Measurements from ENCODE around the gene MTIF2. TPM values are rescaled to one million over a fixed set of nuclear protein-coding genes. Genes with fewer than 3 reads are reported as not detected.
A peak's percentile ranks its signal among the peaks of the same experiment; 100 is the strongest.
"Not testable (repeated sequence)": the region's sequence is repeated elsewhere in the genome, so short reads cannot be mapped to it uniquely, and the experiment has no call there.

Gene MTIF2
- total RNA-seq, 2 experiments from 2014 or later = 43.9 to 44.2 TPM

DNA sequence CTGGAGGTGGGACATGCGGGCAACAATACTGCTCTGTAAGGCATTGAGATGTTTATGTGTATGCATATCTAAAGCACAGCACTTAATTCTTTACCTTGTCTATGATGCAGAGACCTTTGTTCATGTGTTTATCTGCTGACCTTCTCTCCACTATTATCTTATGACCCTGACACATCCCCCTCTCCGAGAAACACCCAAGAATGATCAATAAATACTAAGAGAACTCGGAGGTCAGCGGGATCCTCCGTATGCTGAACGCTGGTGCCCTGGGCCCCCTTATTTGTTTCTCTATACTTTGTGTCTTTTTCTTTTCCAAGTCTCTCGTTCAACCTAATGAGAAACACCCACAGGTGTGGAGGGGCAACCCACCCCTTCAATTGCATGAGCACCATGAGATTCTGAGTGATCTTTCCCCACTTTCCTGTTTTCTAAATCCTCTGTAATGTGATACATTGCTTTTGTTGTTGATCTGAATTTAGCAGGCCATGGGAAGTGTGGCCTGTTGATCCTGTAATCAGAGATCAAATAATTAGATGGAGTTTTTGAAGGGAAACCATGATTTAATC, 10.9 kb upstream of the MTIF2 start:
- H3K36me3 Mint-ChIP-seq (ENCODE audit: low read depth); CTCF ChIA-PET; H3K4me3 Mint-ChIP-seq; H3K9me3 Mint-ChIP-seq; H3K27me3 Mint-ChIP-seq (ENCODE audit: low read depth); H3K27ac Mint-ChIP-seq; DNase-seq: not testable (repeated sequence)
- H3K4me1 Mint-ChIP-seq (ENCODE audit: low read depth) = peaks cover 22% of the 10 kb centered on the region
- intact Hi-C loops (cut with micrococcal nuclease) = loop anchor here (5.0 kb wide), 1 partner anchor 228 kb away; the partner anchor contains the start of gene RTN4

DNA sequence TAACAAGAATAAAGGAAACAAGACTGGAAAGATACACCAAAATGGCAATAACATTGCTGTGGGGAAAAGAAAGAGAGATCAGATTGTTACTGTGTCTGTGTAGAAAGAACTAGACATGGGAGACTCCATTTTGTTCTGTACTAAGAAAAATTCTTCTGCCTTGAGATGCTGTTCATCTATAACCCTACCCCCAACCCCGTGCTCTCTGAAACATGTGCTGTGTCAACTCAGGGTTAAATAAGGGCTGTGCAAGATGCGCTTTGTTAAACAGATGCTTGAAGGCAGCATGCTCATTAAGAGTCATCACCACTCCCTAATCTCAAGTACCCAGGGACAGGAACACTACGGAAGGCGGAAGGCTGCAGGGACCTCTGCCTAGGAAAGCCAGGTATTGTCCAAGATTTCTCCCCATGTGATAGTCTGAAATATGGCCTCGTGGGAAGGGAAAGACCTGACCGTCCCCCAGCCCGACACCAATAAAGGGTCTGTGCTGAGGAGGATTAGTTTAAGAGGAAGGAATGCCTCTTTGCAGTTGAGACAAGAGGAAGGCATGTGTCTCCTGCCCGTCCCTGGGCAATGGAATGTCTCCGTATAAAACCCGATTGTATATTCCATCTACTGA, 10.3 kb upstream of the MTIF2 start:
- H3K36me3 Mint-ChIP-seq (ENCODE audit: low read depth) = not testable (repeated sequence)

DNA sequence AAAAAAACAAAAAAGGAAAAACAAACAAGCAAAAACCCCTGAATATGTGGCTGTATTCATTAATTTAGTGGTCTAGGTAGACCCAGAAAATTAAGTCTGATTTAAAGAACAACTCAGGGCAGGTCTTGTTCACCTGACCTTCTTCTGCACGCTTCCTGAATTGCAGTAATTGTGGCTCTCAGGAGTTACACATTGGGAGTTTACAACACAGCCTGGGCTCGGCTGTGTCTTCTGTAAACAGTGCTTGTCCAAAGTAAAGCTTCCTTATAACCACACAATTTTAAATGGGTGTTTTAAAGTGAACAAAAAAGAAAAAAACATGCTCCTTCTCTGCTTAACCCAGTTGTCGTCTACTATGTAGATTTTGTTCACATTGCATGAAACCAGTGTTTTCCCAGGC, 8.3 kb upstream of the MTIF2 start:
- Mint-ChIP-seq H3K4me3 (no peak overlapping the region), H3K4me1 (ENCODE audit: low read depth) (peaks cover 9% of the 10 kb centered on the region), H3K36me3 (ENCODE audit: low read depth) (no peaks in the 10 kb centered on the region), H3K9me3 (no peaks in the 10 kb centered on the region), H3K27me3 (ENCODE audit: low read depth) (no peaks in the 10 kb centered on the region), H3K27ac (no peak overlapping the region)
- no peak for DNase-seq
- intact Hi-C loops (cut with micrococcal nuclease) = no loop called here
- CTCF ChIA-PET = no interaction called here

More for the DNA sequence above, 10.3 kb upstream of the MTIF2 start:
- H3K9me3 Mint-ChIP-seq; H3K27ac Mint-ChIP-seq; DNase-seq; CTCF ChIA-PET; H3K4me3 Mint-ChIP-seq; H3K27me3 Mint-ChIP-seq (ENCODE audit: low read depth); intact Hi-C loops (cut with micrococcal nuclease): not testable (repeated sequence)
- peaks cover 22% of the 10 kb centered on the region for H3K4me1 Mint-ChIP-seq (ENCODE audit: low read depth)

DNA sequence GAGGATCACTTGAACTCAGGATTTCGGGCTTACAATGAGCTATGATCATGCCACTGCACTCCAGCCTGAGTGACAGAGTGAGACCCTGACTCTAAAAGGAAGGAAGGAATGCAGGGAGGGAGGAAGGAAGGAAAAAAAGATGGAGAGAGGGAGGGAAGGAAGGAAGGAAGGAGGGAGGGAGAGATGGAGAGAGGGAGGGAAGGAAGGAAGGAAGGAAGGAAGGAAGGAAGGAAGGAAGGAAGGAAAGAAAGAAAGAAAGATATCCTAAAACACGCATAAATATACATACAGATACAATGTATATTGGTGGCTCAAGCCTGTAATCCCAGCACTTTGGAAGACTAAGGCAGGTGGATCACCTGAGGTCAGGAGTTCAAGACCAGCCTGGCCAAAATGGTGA, 5.3 kb upstream of the MTIF2 start:
- H3K27me3 Mint-ChIP-seq (ENCODE audit: low read depth); H3K4me1 Mint-ChIP-seq (ENCODE audit: low read depth); H3K9me3 Mint-ChIP-seq; H3K36me3 Mint-ChIP-seq (ENCODE audit: low read depth); H3K4me3 Mint-ChIP-seq; H3K27ac Mint-ChIP-seq; DNase-seq; intact Hi-C loops (cut with micrococcal nuclease): not testable (repeated sequence)
- CTCF ChIA-PET = interaction anchor here (0.6 kb wide), 1 partner anchor 142 kb away, joined by 3 read pairs; no protein-coding TSS in a partner anchor

DNA sequence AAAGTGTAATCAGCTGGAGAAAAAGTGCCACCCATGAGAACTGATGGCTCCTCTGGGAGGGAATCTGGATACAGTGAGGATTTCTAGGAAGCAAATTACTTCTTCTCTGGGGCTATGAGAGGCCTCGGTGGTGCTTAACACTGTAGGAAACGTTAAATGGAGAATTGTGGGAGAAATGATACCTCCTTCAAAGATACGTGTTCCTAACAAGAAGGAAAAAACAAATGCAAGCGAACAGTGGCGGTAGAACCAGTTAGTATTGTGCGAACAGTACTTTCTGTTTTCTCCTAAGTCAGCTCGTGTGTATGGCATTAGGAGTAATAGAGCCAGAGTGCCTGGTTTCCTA, 587 bp upstream of the MTIF2 start:
- intact Hi-C loops (cut with micrococcal nuclease) = loop anchor here (1.0 to 2.0 kb wide), 9 partner anchors 13 to 424 kb away; partner anchors contain the start of genes CFAP36, CLHC1, PNPT1 and PPP4R3B
- H3K9me3 Mint-ChIP-seq = no peaks in the 10 kb centered on the region
- H3K4me3 Mint-ChIP-seq = peak overlapping the region; percentile 89
- CTCF ChIA-PET = interaction anchor here (0.6 to 0.7 kb wide), 2 partner anchors 162 to 258 kb away, joined by 3 to 7 read pairs; no protein-coding TSS in a partner anchor
- peak; percentile 6 for DNase-seq
- peak overlapping the region; percentile 93 for H3K27ac Mint-ChIP-seq
- H3K4me1 Mint-ChIP-seq (ENCODE audit: low read depth) = peaks cover 14% of the 10 kb centered on the region
- H3K36me3 Mint-ChIP-seq (ENCODE audit: low read depth) = peaks cover 6% of the 10 kb centered on the region
- no peaks in the 10 kb centered on the region for H3K27me3 Mint-ChIP-seq (ENCODE audit: low read depth)

DNA sequence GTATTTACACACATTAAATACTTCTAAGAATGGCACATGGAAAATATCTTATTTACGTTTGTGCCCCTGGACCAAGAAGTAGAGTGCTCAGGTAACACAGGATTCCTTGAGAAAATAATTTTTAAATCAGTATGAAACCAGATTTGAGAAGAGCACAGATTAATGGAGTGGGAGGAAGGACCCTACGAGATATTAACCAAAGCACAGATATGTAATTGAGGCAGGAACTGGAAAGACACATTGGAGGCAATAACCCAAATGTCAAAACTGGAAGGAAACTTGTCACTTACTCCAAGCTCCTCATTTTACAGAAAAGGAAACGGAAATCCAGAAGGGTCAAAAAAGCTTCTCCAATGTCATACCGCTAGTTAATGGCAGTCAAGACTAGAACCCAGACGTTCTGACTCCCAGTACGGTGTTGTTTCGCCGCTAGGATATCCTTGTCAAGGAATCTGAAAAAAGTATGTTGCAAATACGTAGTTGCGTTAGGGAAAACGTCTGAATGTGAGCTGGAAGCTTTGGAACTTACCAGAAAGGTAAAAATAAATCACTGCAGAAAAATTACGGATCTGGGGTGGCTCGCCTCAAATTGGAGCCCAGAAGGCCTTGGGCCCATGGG, 634 bp downstream of the MTIF2 start:
- intact Hi-C loops (cut with micrococcal nuclease) = loop anchor here (2.0 kb wide), 1 partner anchor 46 kb away; no protein-coding TSS in a partner anchor
- H3K9me3 Mint-ChIP-seq = no peaks in the 10 kb centered on the region
- peak overlapping the region; percentile 89 for H3K4me3 Mint-ChIP-seq
- H3K36me3 Mint-ChIP-seq (ENCODE audit: low read depth) = peaks cover 12% of the 10 kb centered on the region
- peak overlapping the region; percentile 93 for H3K27ac Mint-ChIP-seq
- CTCF ChIA-PET = interaction anchor here (0.5 to 1.0 kb wide), 2 partner anchors 9 to 163 kb away, joined by 4 to 6 read pairs; no protein-coding TSS in a partner anchor
- no peak for DNase-seq
- H3K4me1 Mint-ChIP-seq (ENCODE audit: low read depth) = peaks cover 14% of the 10 kb centered on the region
- no peaks in the 10 kb centered on the region for H3K27me3 Mint-ChIP-seq (ENCODE audit: low read depth)

DNA sequence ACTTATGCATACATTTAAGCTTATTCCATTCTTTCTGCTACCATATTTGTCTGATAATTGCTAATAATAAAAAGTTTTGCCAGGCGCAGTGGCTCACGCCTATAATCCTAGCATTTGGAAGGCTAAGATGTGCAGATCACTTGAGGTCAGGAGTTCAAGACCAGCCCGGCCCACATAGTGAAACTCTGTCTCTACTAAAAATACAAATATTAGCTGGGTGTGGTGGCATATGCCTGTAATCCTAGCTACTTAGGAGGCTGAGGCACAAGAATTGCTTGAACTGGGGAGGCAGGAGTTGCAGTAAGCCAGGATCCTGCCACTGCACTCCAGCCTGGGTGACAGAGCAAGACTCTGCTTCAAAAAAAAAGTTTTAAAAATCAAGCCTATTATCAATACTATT, 9.4 kb downstream of the MTIF2 start:
- H3K9me3 Mint-ChIP-seq; H3K27ac Mint-ChIP-seq; H3K27me3 Mint-ChIP-seq (ENCODE audit: low read depth); H3K4me1 Mint-ChIP-seq (ENCODE audit: low read depth); intact Hi-C loops (cut with micrococcal nuclease); DNase-seq; H3K4me3 Mint-ChIP-seq: not testable (repeated sequence)
- CTCF ChIA-PET = interaction anchor here (0.6 to 0.7 kb wide), 3 partner anchors 9 to 81 kb away, joined by 3 to 6 read pairs (median 5); no protein-coding TSS in a partner anchor
- peaks cover 16% of the 10 kb centered on the region for H3K36me3 Mint-ChIP-seq (ENCODE audit: low read depth)

DNA sequence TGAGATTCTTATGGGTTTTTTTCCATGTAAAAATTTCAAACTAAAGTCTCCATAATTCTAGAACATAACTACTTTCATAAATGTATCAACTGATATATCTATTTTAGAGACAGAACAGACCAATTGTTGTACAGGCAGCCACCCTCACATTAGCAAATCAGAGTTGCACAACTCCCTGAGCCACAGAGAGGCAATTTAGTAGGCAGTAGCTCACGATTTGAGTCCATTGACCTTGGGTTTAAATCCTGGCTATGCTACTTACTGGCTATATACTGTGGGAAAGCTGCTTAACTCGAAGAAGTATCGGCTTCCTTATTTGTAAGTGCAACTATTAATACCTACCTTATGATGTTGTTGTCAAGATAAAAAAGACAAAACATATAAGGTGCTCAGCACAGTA, 16.2 kb downstream of the MTIF2 start:
- intact Hi-C loops (cut with micrococcal nuclease) = no loop called here
- Mint-ChIP-seq H3K27me3 (ENCODE audit: low read depth) (no peaks in the 10 kb centered on the region), H3K4me3 (no peak overlapping the region), H3K27ac (no peak overlapping the region), H3K9me3 (no peaks in the 10 kb centered on the region), H3K36me3 (ENCODE audit: low read depth) (peaks cover 19% of the 10 kb centered on the region), H3K4me1 (ENCODE audit: low read depth) (peaks cover 1% of the 10 kb centered on the region)
- CTCF ChIA-PET = no interaction called here
- DNase-seq = no peak

DNA sequence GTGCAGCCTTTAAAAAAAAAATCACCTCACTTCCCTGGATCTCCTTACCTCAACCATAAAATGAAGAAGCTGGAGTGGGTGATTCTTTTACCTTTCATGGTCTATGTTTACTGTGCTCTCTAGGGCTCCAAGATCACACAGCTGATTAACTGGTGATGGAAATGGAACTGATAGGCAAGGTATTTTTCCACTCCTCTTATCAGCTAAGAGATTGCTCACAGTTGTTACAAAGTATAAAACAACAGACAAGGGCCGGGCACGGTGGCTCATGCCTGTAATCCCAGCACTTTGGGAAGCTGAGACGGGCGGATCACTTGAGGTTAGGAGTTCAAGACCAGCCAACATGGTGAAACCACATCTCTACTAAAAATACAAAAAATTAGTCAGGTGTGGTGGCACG, 22.0 kb downstream of the MTIF2 start:
- Mint-ChIP-seq H3K9me3 (no peaks in the 10 kb centered on the region), H3K27ac (no peak overlapping the region), H3K4me3 (no peak overlapping the region), H3K27me3 (ENCODE audit: low read depth) (no peaks in the 10 kb centered on the region), H3K4me1 (ENCODE audit: low read depth) (peaks cover 1% of the 10 kb centered on the region), H3K36me3 (ENCODE audit: low read depth) (peaks cover 25% of the 10 kb centered on the region)
- no peak for DNase-seq
- CTCF ChIA-PET = interaction anchor here (0.6 kb wide), 1 partner anchor 91 kb away, joined by 4 read pairs; no protein-coding TSS in a partner anchor
- intact Hi-C loops (cut with micrococcal nuclease) = no loop called here

DNA sequence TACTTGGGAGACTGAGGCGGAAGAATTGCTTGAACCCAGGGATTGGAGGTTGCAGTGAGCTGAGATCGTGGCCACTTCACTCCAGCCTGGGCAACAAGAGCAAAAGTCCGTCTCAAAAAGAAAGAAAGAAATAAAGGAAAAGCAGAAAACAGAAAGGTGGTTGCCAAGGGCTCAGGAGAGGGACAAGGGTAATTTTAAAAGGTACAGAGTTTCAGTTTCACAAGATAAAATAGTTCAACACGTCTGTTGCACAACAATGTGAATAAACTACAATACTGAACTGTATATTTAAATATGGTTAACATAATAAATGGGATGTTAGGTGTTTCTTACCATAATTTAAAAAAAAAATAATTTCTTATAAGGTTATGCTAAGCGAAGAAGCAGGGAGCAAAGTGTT, 23.6 kb downstream of the MTIF2 start:
- H3K4me1 Mint-ChIP-seq (ENCODE audit: low read depth) = peaks cover under 1% of the 10 kb centered on the region
- no peak for DNase-seq
- peaks cover 19% of the 10 kb centered on the region for H3K36me3 Mint-ChIP-seq (ENCODE audit: low read depth)
- intact Hi-C loops (cut with micrococcal nuclease) = no loop called here
- no peaks in the 10 kb centered on the region for H3K27me3 Mint-ChIP-seq (ENCODE audit: low read depth)
- H3K4me3 Mint-ChIP-seq = no peak overlapping the region
- no peaks in the 10 kb centered on the region for H3K9me3 Mint-ChIP-seq
- CTCF ChIA-PET = no interaction called here
- no peak overlapping the region for H3K27ac Mint-ChIP-seq

DNA sequence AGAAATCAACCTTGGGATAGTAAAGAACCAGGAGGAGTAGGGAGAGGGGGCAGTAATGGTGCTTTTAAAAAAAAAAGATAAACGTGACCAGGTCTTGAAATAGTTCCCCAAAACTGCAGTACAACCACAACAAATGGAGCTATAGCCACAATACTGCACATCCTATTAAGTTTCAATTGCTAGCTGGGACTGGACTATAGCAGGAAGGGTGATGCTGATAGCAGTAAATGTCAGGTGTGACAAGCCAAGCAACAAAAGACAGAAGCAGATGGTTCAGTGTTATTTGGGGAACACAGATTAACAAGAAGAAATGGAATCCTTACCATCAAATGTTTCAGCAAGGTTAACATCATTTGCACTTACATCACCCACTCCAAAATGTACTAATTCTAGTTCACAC, 26.4 kb downstream of the MTIF2 start:
- Mint-ChIP-seq H3K4me1 (ENCODE audit: low read depth) (peaks cover 3% of the 10 kb centered on the region), H3K27ac (no peak overlapping the region), H3K9me3 (no peaks in the 10 kb centered on the region), H3K27me3 (ENCODE audit: low read depth) (no peaks in the 10 kb centered on the region), H3K36me3 (ENCODE audit: low read depth) (peaks cover 20% of the 10 kb centered on the region), H3K4me3 (no peak overlapping the region)
- intact Hi-C loops (cut with micrococcal nuclease) = no loop called here
- no peak for DNase-seq
- CTCF ChIA-PET = no interaction called here

DNA sequence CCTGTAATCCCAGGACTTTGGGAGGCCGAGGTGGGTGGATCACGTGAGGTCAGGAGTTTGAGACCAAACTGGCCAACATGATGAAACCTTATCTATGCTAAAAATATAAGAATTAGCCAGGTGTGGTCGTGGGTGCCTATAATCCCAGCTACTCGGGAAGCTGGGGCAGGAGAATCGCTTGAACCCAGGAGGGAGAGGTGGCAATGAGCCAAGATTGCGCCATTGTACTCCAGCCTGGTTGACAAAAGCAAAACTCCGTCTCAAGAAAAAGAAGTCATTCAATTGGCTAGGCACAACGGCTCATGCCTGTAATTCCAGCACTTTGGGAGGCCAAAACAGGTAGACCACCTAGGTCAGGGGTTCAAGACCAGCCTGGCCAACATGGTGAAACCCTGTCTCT, 27.4 kb downstream of the MTIF2 start:
- peaks cover 15% of the 10 kb centered on the region for H3K36me3 Mint-ChIP-seq (ENCODE audit: low read depth)
- DNase-seq = not testable (repeated sequence)

More for the DNA sequence above, 27.4 kb downstream of the MTIF2 start:
- H3K4me3 Mint-ChIP-seq; CTCF ChIA-PET; H3K27me3 Mint-ChIP-seq (ENCODE audit: low read depth); H3K27ac Mint-ChIP-seq; intact Hi-C loops (cut with micrococcal nuclease); H3K4me1 Mint-ChIP-seq (ENCODE audit: low read depth); H3K9me3 Mint-ChIP-seq: not testable (repeated sequence)

Measured in activated naive CD4-positive, alpha-beta T cell treated with anti-CD3 and anti-CD28 coated beads for 36 hours (primary cell).